GM19043 (cell line): Measurements from ENCODE around the gene CNTLN.
"Not testable (repeated sequence)": the region's sequence is repeated elsewhere in the genome, so short reads cannot be mapped to it uniquely, and the experiment has no call there.

Experiments
- ATAC-seq: cut with Tn5 transposase; IDR thresholded peaks from one replicate; pipeline ENCODE4 v1.9.1; 2021; ENCODE audit warnings: low read depth; ENCODE audit not compliant: unreplicated experiment

Gene CNTLN

DNA sequence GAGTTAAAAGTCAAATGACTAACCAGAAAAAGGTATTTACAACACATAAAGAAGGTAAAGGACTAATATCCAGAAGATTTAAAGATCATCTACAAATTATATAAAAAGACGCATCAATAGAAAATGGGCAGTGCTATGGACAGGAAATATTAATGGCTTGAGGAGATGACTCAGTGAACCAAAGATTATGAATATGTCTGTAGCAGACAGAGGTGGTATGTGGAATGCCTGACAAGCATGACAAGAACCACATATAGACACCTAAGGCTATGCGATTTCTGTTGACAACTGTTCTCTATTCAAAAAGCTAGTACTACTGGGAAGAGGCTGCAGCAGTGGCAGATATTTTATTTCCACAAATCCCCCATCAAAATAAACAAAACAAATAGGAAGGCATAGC lies 267.0 kb downstream of the CNTLN start:
- no peak for ATAC-seq

DNA sequence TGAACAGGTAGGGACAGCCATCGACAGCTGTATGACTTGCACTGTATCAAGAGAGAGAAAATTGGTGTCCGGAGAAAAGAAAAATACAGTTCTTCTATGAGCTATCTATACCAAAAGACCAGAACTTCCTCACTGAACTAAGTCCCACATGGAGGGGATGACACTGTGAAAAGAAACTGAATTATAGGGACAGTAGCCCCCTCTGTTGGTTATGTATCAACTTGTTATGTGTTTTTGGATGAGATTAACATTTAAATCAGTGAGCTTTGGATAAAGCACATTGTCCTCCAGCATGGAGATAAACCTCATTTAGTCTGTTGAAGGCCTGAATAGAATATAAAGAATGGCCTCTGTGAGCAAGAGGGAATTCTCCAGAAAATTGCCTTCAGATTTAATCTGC lies 267.5 kb downstream of the CNTLN start:
- no peak for ATAC-seq

DNA sequence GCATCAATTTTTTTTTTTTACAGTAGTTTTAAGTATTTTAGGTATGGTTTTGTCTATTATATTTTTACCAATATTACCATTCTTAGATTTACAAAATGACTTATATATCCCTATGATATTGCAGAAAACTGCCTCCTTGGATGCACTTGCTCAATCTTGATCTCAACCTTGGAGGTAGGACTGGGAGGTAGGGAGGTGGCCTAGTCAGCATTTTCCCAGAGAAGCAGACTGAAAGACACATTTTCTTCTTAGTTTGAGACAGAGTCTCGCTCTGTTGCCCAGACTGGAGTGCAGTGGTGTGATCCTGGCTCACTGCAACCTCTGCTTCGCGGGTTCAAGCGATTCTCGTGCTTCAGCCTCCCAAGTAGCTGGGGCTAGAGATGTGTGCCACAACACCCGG lies 268.7 kb downstream of the CNTLN start:
- no peak for ATAC-seq

DNA sequence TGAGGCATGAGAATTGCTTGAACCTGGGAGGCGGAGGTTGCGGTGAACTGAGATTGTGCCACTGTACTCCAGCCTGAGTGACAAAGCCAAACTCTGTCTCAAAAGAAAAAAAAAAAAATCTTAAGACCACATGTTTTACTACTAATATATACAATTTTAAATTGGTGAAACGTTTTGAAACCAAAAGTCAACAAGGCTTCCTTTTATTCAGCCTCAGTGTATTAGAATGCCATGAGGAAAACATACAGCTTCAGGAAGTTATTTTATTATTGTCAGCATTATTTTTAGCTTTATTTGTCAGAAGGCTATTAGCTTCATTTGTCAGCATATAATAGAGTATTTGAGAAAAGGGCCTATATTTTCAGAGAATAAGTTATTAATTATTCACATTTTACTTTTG lies 280.1 kb downstream of the CNTLN start:
- ATAC-seq: no peak

DNA sequence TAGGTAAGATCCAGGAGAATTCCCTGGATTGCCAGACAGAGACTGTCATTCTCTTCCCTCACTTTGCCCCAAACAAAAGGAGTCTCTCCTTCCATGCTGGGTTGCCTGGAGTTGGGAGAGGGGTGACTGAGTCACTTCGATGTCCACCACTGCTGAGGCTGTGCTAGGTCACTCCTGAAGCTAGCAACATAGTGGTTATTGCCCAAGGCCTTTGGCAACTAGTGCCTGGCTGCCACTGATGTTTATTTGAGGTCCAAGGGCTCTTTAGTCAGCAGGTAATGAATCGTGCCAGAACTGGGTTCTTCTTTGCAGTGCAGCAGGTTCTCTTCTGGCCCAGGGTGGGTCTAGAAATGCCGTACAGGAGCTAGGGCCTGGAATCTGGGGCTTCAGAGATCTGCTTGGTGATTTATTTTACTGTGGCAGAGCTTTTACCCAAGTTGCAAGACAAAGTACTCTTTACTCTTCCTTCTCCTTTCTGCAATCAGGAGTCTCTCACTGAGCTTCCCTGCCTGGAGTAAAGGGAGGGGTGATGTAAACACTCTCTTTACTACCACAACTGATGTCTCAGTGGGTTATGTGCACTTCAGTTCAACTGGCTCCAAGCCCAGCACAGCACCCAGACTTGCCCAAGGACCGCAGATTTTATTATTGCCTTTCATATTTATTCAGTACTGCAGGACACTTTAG lies 288.3 kb downstream of the CNTLN start:
- no peak for ATAC-seq

DNA sequence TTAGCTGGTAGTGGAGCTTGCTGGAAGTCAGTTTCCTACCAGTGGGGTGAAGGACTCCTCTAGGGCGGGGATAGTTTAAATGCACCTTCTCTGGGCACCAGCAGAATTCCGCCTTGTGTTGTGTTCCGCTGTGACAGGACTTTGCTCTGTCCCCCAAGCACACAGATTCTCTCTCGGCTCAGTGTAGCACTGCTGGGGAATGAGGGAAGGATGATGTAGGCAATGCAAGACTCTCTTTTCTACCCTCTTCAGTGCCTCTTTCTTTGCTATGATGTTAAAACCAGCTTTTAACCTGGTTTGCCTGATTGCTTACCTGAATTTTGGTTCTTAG lies 288.8 kb downstream of the CNTLN start:
- ATAC-seq: no peak

DNA sequence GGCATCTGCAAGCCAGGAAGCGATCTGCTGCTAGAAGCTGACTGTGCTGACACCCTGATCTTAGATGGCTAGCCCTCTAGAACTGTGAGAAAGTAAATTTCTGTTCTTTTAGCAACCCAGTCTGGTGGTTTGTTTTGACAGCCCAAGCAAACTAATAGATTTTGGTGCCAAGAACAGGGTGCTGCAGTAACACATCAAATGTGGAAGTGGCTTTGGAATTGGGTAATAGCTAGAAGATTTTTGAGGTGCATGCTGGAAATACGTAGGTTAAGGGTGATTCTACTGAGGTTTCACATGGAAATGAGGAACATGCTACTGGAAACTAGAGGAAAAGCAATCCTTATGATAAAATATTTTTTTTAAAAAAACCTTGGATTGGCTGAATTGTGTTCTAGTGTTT lies 290.5 kb downstream of the CNTLN start:
- no peak for ATAC-seq

DNA sequence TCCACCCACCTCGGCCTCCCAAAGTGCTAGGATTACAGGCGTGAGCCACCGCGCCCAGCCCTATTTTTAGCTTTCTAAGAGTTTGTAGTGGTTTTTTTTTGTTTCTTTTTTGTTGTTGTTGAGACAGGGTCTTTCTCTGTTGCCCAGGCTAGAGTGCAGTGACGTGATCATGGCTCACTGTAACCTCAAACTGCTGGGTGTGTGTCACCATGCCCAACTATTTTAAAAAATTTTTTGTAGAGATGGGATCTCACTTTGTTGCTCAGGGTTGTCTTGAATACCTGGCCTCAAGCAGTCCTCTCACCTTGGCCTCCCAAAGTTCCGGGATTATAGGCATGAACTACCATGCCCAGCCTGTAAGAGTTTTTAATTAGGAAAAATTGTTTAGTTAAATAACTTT lies 298.7 kb downstream of the CNTLN start:
- ATAC-seq: no peak

DNA sequence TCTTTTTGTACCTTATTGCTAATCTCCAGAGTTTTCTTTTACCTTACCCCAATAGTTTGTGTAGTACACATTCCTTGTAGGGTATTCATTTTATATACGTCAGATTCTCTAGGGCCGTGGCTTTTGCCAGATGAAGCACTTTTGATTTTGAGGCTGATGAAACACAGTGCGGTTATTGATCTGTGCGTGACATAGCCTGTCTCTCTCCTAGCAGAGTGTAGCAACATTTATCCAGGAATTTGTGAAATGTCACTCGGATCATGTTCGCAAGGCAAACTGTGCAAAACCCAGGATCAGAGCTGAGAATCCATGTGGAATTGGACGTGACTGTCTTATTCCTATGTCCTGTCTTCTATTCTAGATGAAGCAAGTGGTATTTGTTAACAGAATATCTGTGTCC lies 302.0 kb downstream of the CNTLN start:
- ATAC-seq: no peak

DNA sequence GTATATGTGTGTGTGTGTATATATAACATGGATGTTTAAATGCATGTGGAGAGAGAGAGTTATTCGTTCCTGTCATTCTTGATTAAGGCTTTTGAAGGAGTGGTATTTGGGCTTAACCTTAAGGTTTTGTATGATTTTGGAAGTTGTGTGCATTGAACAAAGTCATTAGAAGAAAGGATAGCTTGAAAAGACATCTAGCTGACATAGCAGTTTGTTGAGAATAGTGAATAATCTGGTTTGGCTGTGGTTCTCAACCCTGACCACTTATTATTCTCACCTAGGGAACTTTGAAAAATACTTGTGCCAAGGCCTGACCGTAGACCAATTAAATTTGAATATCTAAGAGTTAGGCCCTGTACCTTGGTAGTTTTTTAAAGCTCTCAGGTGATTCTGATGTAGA lies 303.0 kb downstream of the CNTLN start:
- ATAC-seq: no peak

DNA sequence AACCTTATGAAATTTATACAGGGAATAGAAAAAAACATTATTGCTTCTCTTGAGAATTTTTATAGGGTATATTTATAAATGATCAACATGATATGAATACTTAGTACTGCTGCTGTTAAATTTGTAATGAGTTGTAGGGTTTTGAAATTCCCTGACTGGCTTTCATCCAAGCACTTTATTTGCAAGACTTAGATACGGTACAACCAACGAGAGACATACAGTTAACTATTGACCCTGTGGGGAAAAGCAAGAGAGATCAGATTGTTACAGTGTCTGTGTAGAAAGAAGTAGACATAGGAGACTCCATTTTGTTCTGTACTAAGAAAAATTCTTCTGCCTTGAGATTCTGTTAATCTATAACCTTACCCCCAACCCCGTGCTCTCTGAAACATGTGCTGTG lies 310.3 kb downstream of the CNTLN start:
- ATAC-seq: not testable (repeated sequence)

DNA sequence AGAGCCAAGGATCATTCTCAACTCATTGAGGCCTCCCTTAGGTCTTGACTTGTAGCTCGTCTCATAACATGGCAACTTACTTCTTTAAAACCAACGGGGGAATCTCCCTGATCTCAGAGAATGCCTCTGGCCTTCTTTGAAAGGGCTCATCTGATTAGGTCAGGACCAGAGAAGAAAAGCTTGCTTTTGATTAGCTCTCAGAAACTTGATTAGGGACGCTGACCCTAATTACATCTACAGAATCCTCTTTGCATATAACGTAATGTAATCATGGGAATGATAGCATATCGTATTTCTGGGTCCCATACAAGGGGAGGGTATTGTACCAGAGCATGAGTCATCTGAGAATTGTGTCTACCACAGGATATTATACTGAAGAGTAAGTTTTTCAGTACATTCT lies 318.9 kb downstream of the CNTLN start:
- no peak for ATAC-seq

DNA sequence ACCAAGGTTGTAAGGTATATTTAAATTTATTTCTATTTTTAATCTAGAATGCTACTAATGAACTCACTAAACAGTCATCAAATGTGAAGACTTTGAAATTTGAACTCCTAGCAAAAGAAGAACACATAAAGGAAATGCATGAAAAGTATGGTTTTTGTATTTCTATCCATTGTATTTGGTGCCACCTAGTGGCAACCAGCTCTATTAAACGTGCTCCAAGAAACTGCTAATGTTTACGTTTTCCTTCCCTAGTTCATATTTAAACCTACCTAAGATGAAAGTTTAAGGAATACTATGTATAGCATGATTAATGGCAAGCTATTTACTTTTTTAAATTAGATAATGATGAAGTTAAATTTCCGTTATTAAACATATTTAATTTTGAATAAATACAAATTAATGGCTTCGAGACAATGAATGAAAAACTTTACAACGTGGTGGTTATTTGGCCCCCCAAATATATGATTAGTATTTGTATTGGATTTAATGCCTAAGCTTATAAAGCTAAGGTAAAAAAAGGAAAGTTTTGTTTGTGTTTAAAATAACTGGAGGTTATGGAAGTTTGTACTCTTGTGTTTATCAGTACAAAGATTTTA lies 328.1 kb downstream of the CNTLN start:
- ATAC-seq: no peak

DNA sequence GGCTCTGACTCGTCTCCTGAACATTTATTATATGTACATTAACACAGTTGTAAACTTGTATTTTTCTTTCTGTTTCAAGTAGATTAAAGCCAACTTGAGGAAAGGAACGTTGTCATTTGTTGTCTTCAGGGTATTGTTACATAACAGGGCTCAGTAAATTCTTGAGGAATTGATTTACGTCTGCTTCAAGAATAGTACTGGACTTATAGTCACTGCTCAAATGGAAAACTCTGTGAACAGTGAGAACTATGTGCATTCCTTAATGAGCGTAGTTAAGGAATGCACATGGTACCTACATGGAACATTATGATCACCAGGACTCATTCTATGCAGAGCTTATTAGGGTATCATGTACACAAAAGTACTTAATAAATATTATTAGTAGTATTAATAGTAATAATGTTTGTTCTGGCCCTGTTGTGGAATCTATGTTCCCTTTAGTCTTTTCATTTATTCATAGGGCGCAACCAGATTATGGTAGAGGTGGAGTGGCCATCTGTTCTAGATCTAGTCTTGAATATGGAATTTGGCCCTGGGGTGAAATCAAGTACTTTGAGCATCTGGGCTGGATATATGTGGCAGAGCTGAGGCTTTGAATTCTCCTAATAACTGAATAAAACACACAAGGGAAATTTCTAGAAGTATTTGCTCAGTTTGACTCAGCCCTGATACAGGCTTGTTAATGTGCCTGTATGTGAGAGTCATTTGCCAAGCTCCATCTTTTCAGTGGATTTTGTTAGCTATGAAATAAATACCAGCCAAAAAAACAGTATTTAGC lies 335.4 kb downstream of the CNTLN start:
- ATAC-seq: no peak

DNA sequence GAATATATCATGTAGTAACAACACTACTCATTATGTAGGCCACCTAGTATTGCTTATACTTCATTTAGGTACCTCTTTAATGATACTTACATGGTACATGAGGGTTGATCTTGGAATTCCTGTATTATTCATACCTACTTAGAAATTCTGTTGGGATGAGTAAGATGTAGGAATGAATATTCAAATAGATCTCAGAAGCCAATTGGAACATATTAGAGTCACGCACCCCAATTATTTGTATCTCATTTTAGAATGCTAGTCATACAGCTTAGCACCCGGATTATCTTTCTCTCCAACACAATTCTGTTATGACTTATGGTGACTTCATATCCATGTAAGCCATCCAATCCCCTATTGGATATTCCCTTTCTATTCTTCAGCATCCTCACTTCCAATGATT lies 337.3 kb downstream of the CNTLN start:
- ATAC-seq: no peak

DNA sequence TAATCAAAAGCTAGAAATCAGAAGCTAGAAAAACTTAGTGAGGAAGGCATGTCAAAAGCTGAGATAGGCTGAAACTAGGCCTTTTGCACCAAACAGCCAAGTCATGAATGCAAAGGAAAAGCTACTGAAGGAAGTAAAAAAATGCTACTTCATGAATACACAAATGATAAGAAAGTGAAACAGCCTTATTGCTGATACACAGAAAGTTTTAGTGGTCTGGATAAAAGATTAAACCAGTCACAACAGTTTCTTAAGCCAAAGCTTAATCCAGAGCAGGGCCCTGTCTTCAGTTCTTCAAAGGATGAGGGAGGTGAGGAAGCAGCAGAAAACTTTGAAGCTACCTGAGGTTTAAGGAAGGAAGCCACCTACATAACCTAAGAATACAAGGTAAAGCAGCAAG lies 341.6 kb downstream of the CNTLN start:
- ATAC-seq: peak; percentile 74

DNA sequence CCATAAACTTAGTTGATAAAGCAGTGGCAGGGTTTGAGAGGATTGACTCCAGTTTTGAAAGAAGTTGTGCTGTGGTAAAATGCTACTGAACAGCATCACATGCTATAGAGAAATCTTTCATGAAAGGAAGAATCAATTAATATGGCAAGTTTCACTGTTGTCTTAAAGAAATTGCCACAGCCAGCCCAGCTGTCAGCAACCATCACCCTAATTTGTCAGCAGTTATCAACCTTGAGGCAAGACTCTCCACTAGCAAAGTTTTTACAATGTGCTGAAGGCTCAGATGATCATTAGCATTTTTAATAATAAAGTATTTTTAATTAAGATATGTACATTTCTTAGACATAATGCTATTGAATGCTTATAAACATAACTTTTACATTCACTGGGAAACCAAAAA lies 343.0 kb downstream of the CNTLN start:
- ATAC-seq: no peak

DNA sequence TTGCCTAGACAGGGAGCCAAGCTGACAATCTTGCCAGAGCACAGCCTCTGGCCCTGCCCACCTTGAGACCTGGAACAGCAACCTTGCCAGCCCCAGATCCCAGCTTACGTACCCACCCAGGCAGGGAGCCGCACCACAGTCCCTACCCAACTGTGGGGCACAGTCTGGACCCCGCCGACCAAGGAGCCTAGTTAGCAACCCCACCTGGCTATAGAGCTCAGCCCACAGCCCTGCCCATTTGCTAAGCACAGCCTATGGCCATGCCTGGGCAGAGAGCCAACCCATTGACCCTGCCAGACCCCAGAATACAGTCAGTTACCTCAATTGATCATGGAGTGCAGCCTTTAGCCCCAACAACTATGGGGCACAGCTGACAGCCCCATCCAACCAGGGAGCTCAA lies 346.1 kb downstream of the CNTLN start:
- no peak for ATAC-seq

DNA sequence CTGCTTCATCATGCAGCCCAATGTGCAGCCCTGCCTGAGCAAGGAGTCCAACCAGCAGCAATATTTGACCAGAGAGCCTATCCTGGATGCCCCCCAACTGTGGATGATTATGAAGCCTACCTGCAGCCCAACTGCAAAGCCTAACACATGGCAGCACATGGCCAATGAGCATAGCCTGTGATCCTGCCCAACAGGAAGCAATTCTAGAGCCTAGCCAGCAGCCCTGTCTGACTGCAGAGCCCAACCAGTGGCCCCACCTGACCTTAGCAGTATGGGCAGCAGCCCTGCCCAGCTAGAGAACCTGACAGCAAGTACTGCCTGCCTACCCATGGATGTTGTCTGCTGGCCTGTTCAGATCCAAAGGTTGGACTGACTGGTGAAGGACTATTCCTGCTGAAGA lies 346.7 kb downstream of the CNTLN start:
- no peak for ATAC-seq

DNA sequence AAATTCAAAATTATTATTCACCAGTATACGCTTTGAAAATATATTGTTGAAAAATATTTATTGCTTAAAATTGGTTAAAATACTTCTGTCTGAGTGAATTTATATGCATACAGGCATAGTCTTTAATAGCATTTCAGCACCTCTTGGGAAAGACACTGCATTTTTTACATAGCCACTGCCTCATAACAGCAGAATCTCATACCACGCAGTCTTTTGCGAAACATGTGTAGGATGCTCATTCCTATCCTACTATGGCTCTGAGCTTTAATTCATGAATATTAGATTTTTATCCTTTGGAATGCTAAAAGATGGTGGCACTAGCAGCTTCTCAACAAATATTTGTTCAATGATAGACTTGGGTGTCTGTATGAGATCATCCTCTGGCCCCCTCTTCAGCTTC lies 350.1 kb downstream of the CNTLN start:
- no peak for ATAC-seq

DNA sequence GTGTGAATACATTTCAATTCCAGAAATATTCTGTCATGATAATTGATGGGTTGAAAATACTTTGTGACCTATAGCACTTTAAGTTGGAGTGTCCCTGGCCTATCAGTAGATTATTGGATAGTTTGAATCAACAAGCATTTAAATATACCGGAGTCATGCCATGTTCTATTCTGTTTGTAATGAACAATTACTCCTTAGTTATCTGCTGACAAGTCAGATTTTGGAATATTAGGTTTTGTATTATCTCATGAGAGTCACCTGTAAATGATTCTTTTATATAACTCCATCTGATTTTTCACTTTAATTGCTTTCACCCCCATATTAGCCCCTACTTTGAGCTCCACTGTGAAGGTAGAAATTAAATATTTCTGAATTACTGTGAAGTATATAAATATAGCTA lies 351.6 kb downstream of the CNTLN start:
- ATAC-seq: no peak

DNA sequence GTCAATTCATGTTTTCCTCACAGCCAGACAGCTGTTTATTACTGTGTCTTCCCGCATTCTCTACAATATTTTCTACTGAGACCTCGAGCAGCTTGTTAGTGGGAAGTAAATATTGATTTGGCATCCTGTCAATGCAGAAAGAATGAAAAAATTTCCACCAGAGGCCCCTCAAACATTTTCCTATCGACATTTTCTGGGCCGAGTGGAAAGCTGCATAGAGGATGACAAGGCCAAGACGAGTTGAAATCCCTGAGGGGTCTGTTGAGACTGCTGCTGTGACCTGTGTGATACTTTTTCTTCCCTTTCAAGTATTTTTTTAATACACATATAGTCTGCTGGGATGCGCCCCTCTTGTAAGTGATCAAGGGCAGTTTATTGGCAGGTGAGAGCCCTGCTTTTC lies 352.6 kb downstream of the CNTLN start:
- ATAC-seq: no peak
